ENCODE results near the gene PSTPIP2. TPM values are rescaled to one million over a fixed set of nuclear protein-coding genes. Genes with fewer than 3 reads are reported as not detected.

PSTPIP2 gene
- total and polyA plus RNA-seq, 2 of the 8 experiments (the other 6 are each of a cell fraction or from before 2014, with no cell fraction given) = 1.8 to 2.4 TPM

- Histone ChIP-seq H3K4me2 (ENCODE audit: insufficient read depth in 1 of 2, low read depth in 2 of 2, low read length in 2 of 2) (no peak overlapping the region), H2BK12ac (ENCODE audit: low read depth, low read length) (no peak overlapping the region), H3K18ac (ENCODE audit: extremely low read depth, low read length) (no peak overlapping the region), H2BK20ac (ENCODE audit: low read length) (no peak overlapping the region), H4K5ac (ENCODE audit: insufficient read length, low read depth, low read length) (no peak overlapping the region), H4K91ac (replicated peaks; ENCODE audit: insufficient read length, low read length) (no peak overlapping the region), H3K9me3 (ENCODE audit: insufficient read depth in 2 of 2, low read depth in 1 of 2, low read length in 1 of 2) (no peaks in the 10 kb centered on the region), H2BK5ac (ENCODE audit: low read depth, low read length) (no peak overlapping the region), H3K79me1 (ENCODE audit: low read depth, low read length) (no peaks in the 10 kb centered on the region), H3K23ac (ENCODE audit: insufficient read length) (no peak overlapping the region), H2AFZ (ENCODE audit: low read length) (no peak overlapping the region), H3K4ac (replicated peaks; ENCODE audit: insufficient read length, low read depth, low read length) (no peak overlapping the region), H2BK120ac (replicated peaks; ENCODE audit: low read depth, low read length) (no peak overlapping the region), H3K4me1 (replicated peaks in 1 of 4; ENCODE audit: control insufficient read depth in 3 of 4, insufficient read depth in 4 of 4, low read length in 3 of 4) (no peaks in the 10 kb centered on the region), H3K23me2 (ENCODE audit: low read depth, low read length) (no peaks in the 10 kb centered on the region), H2BK15ac (ENCODE audit: low read length) (no peak overlapping the region), H2AK5ac (ENCODE audit: low read depth, low read length) (no peak overlapping the region), H3K27ac (ENCODE audit: low read depth, low read length) (no peak overlapping the region), H4K8ac (ENCODE audit: extremely low read depth, insufficient read depth, low read length) (no peak overlapping the region), H3K4me3 (ENCODE audit: extremely low read depth in 1 of 4, insufficient read depth in 2 of 4, low read depth in 3 of 4, low read length in 4 of 4) (no peak overlapping the region), H3K56ac (replicated peaks; ENCODE audit: insufficient read length, low read depth, low read length) (no peak overlapping the region), H3K9ac (replicated peaks in 1 of 4; ENCODE audit: extremely low read depth in 1 of 4, low read depth in 3 of 4, low read length in 3 of 4) (no peak overlapping the region), H4K20me1 (replicated peaks in 1 of 2; ENCODE audit: control insufficient read depth in 1 of 2, insufficient read depth in 2 of 2, low read length in 2 of 2) (peaks cover 0 to 2% of the 10 kb centered on the region in 2 experiments), H3K36me3 (ENCODE audit: control insufficient read depth in 2 of 4, insufficient read depth in 4 of 4, low read length in 3 of 4) (peaks cover 5 to 72% (median 43%) of the 10 kb centered on the region in 4 experiments; a peak in 7 of 8 replicates), H3K27me3 (replicated peaks in 1 of 4; ENCODE audit: control insufficient read depth in 3 of 4, extremely low read depth in 1 of 4, insufficient read depth in 3 of 4, low read length in 3 of 4) (no peaks in the 10 kb centered on the region), H3K79me2 (ENCODE audit: control insufficient read depth in 1 of 2, insufficient read depth in 2 of 2, low read length in 2 of 2) (no peaks in the 10 kb centered on the region), H3K14ac (ENCODE audit: insufficient read length) (no peak overlapping the region)
- FAIRE-seq = no peak
- no peak for TF ChIP-seq SP2 (IDR thresholded peaks at IDR 0.05; ENCODE audit: low read length)
- no peak for TF ChIP-seq BRCA1 (IDR thresholded peaks at IDR 0.05; ENCODE audit: low read depth, low read length)
- TF ChIP-seq KDM1A (IDR thresholded peaks at IDR 0.05; ENCODE audit: borderline replicate concordance, low read length) = no peak
- TF ChIP-seq HDAC6 (IDR thresholded peaks at IDR 0.05; ENCODE audit: low read depth, low read length) = no peak
- TF ChIP-seq CHD1 (IDR thresholded peaks at IDR 0.05; ENCODE audit: low read depth, low read length) = no peak
- no peak for TF ChIP-seq SP1 (IDR thresholded peaks at IDR 0.05; ENCODE audit: low read depth, low read length)
- TF ChIP-seq TBP (IDR thresholded peaks at IDR 0.05; ENCODE audit: low read depth, low read length) = no peak
- TF ChIP-seq POU5F1 (IDR thresholded peaks at IDR 0.05; ENCODE audit: low read depth, low read length) = no peak
- TF ChIP-seq EZH2 (IDR thresholded peaks at IDR 0.05; ENCODE audit: low read depth, low read length, severe bottlenecking) = no peak
- DNase-seq (ENCODE audit: low read depth in 1 of 2, low spot score in 2 of 2) = no peak
- WGBS, 2 experiments (ENCODE audit: extremely low coverage in 1 of 2, insufficient coverage in 1 of 2, insufficient read length in 1 of 2, insufficient replicate concordance in 2 of 2, low coverage in 1 of 2, low lambda C conversion rate in 2 of 2, missing lambda C conversion rate in 1 of 2) = 92% methylated on average over 1 of the region's 1 CpG; no CpG with 5 or more reads in 1 of the 2 experiments
- ChIA-PET CTCF (ENCODE audit: partially characterized antibody) (interaction anchor here (1.1 kb wide), 1 partner anchor 422 kb away, joined by 3 read pairs; no protein-coding TSS in a partner anchor), POLR2A (ENCODE audit: partially characterized antibody) (interaction anchor here (0.6 to 1.5 kb wide), 3 partner anchors 9 to 18 kb away, joined by 3 to 5 read pairs (median 4); partner anchors contain the start of gene ATP5F1A)
Observed at GRCh38 chr18:46080156-46080555, 8.1 kb upstream of the PSTPIP2 start.
